Neural cell (in vitro differentiated cells): Measurements from ENCODE around the gene STAM2. TPM values are rescaled to one million over a fixed set of nuclear protein-coding genes. Genes with fewer than 3 reads are reported as not detected.

Experiments
- H2AFZ ChIP-seq: fragments of 200-600, 300-800 bp; sonication (generic), shearing (Covaris generic); 2 replicates; pipeline ENCODE4 v1.6.0; 2014; ENCODE audit warnings: low read depth, mild to moderate bottlenecking, antibody characterized with exemption, low read length, moderate library complexity
- H3F3A ChIP-seq: fragments of 200-600 bp; shearing (Covaris generic); 2 replicates; pipeline ENCODE4 v1.6.1; 2016; ENCODE audit warnings: mild to moderate bottlenecking, moderate library complexity, mixed read lengths, antibody characterized with exemption, low read length; ENCODE audit not compliant: insufficient read depth, poor library complexity, severe bottlenecking
- H3K27ac ChIP-seq: fragments of 200-600, 300-800 bp; sonication (generic), shearing (Covaris generic); 2 replicates; pipeline ENCODE4 v1.5.1; 2014; ENCODE audit warnings: mild to moderate bottlenecking, low read length, moderate library complexity
- H3K27me3 ChIP-seq: fragments of 300-800, 200-600 bp; sonication (generic), shearing (Covaris generic); 2 replicates; pipeline ENCODE4 v1.6.0; 2014; ENCODE audit warnings: mild to moderate bottlenecking, low read depth, low read length, moderate library complexity; ENCODE audit not compliant: insufficient read depth
- H3K36me3 ChIP-seq: fragments of 300-800, 200-600 bp; sonication (generic), shearing (Covaris generic); 2 replicates; pipeline ENCODE4 v1.5.1; 2014; ENCODE audit warnings: mild to moderate bottlenecking, antibody characterized with exemption, low read length, moderate library complexity; ENCODE audit not compliant: insufficient read depth
- H3K4me2 ChIP-seq: fragments of 300-800, 200-600 bp; sonication (generic), shearing (Covaris generic); 2 replicates; pipeline ENCODE4 v1.6.0; 2014; ENCODE audit warnings: mild to moderate bottlenecking, low read length
- H3K4me3 ChIP-seq: fragments of 300-800, 200-600 bp; sonication (generic), shearing (Covaris generic); 2 replicates; pipeline ENCODE4 v1.5.1; 2014; ENCODE audit warnings: mild to moderate bottlenecking, low read length, moderate library complexity
- H3K79me2 ChIP-seq: fragments of 200-600 bp; shearing (Covaris generic); replicated peaks from 2 replicates; pipeline ENCODE4 v1.6.0; 2014; ENCODE audit warnings: mild to moderate bottlenecking, low read length, moderate library complexity; ENCODE audit not compliant: insufficient read depth
- H3K9ac ChIP-seq: fragments of 300-800, 200-600 bp; sonication (generic), shearing (Covaris generic); 2 replicates; pipeline ENCODE4 v1.6.1; 2016; ENCODE audit warnings: mild to moderate bottlenecking, low read length, mixed read lengths
- H3K9me2 ChIP-seq: fragments of 200-600 bp; shearing (Covaris generic); 2 replicates; pipeline ENCODE4 v1.6.1; 2016; ENCODE audit warnings: mild to moderate bottlenecking, low read length, mixed read lengths; ENCODE audit not compliant: insufficient read depth
- H3K9me3 ChIP-seq: fragments of 200-600, 300-800 bp; sonication (generic), shearing (Covaris generic); 2 replicates; pipeline ENCODE4 v1.6.1; 2016; ENCODE audit warnings: mild to moderate bottlenecking, mixed run types, low read length, moderate library complexity, mixed read lengths
- H4K20me1 ChIP-seq: fragments of 200-600 bp; shearing (Covaris generic); 2 replicates; pipeline ENCODE4 v1.6.1; 2016; ENCODE audit warnings: mild to moderate bottlenecking, mixed run types; ENCODE audit not compliant: insufficient read depth
- CTCF ChIP-seq: fragments of 450-650 bp; IDR thresholded peaks from 2 replicates; pipeline ENCODE4 v1.5.1; 2014; ENCODE audit warnings: antibody characterized with exemption, mild to moderate bottlenecking, moderate library complexity; ENCODE audit not compliant: poor library complexity, severe bottlenecking
- EP300 ChIP-seq: fragments of 450-650 bp; conservative IDR thresholded peaks from 2 replicates; pipeline ENCODE4 v1.6.1; 2014; ENCODE audit warnings: antibody characterized with exemption, mild to moderate bottlenecking, moderate library complexity; ENCODE audit not compliant: poor library complexity, severe bottlenecking
- EZH2 ChIP-seq: fragments of 200-600, 300-800 bp; shearing (Covaris generic), sonication (generic); IDR thresholded peaks from 2 replicates; pipeline ENCODE4 v1.6.1; 2014; ENCODE audit warnings: antibody characterized with exemption, low read length, borderline replicate concordance, mild to moderate bottlenecking; ENCODE audit not compliant: insufficient read depth, poor library complexity, severe bottlenecking
- MXI1 ChIP-seq: fragments of 450-650 bp; conservative IDR thresholded peaks from 2 replicates; pipeline ENCODE4 v1.6.1; 2014; ENCODE audit warnings: antibody characterized with exemption, mild to moderate bottlenecking; ENCODE audit not compliant: poor library complexity, severe bottlenecking
- POLR2AphosphoS5 ChIP-seq: IDR thresholded peaks from 2 replicates; pipeline ENCODE4 v1.6.1; 2012
- RAD21 ChIP-seq: fragments of 450-650 bp; conservative IDR thresholded peaks from 2 replicates; pipeline ENCODE4 v1.6.1; 2014; ENCODE audit warnings: antibody characterized with exemption, mild to moderate bottlenecking, moderate library complexity
- REST ChIP-seq: IDR thresholded peaks from 2 replicates; pipeline ENCODE4 v1.6.1; 2012; ENCODE audit warnings: borderline replicate concordance
- SMC3 ChIP-seq: fragments of 450-650 bp; conservative IDR thresholded peaks from 2 replicates; pipeline ENCODE4 v1.6.1; 2014; ENCODE audit warnings: antibody characterized with exemption, mild to moderate bottlenecking, moderate library complexity; ENCODE audit not compliant: poor library complexity
- TAF1 ChIP-seq: IDR thresholded peaks from 2 replicates; pipeline ENCODE4 v1.6.1; 2012; ENCODE audit warnings: low read depth
- polyA plus RNA-seq: library from polyadenylated mRNA; depleted of rRNA; stranded (reverse); fragments of >200 nt; gene quantifications from 2 replicates; pipeline ENCODE4 v1.2.3, GENCODE V29; 2014

Gene STAM2
- polyA plus RNA-seq, 1 donor from 2014 or later, result 47.5 TPM

GRCh38 chr2:152098496-152099366, 76.8 kb downstream of the STAM2 start, which contains the start of gene CACNB4:
CACNB4 (minus strand) TSS chr2:152099044.
- Histone ChIP-seq H3K9me3 (no peaks in the 10 kb centered on the region), H3K9me2 (no peaks in the 10 kb centered on the region), H3K27ac (no peak within 1 kb of the TSS), H3K79me2 (no peaks in the 10 kb centered on the region), H3K9ac (peak within 1 kb of the TSS; percentile 64), H3K36me3 (no peaks in the 10 kb centered on the region), H3K27me3 (peaks cover 45% of the 10 kb centered on the region), H3K4me3 (peak within 1 kb of the TSS; percentile 91), H3F3A (peaks cover 3% of the 10 kb centered on the region), H2AFZ (peak within 1 kb of the TSS; percentile 86), H4K20me1 (no peaks in the 10 kb centered on the region), H3K4me2 (peak within 1 kb of the TSS; percentile 60)
- TF ChIP-seq MXI1, result peak; percentile 56
- TF ChIP-seq REST, result peak; percentile 26
- TF ChIP-seq TAF1, result no peak
- TF ChIP-seq EP300, result no peak

GRCh38 chr2:152097801-152098495, 77.6 kb downstream of the STAM2 start:
- Histone ChIP-seq H3K4me2 (peak overlapping the region; percentile 47), H3K79me2 (no peaks in the 10 kb centered on the region), H3F3A (peaks cover 3% of the 10 kb centered on the region), H3K27ac (no peak overlapping the region), H3K4me3 (peak overlapping the region; percentile 91), H4K20me1 (no peaks in the 10 kb centered on the region), H3K9me3 (no peaks in the 10 kb centered on the region), H3K9me2 (no peaks in the 10 kb centered on the region), H2AFZ (peak overlapping the region; percentile 86), H3K36me3 (no peaks in the 10 kb centered on the region), H3K9ac (peak overlapping the region; percentile 64), H3K27me3 (peaks cover 45% of the 10 kb centered on the region)
- no peak for TF ChIP-seq MXI1
- no peak for TF ChIP-seq SMC3
- no peak for TF ChIP-seq CTCF
- TF ChIP-seq EZH2, result no peak
- TF ChIP-seq TAF1, result no peak
- TF ChIP-seq RAD21, result no peak
- TF ChIP-seq POLR2AphosphoS5, result no peak
- no peak for TF ChIP-seq EP300
- TF ChIP-seq REST, result no peak
